Measurements from ENCODE around the gene ABTB2.

Gene ABTB2

GRCh38 chr11:34201129-34201528 is 156.7 kb downstream of the ABTB2 start:
- H3K27ac ChIP-seq (replicated peaks): no peak overlapping the region
- H3K4me3 ChIP-seq (replicated peaks; ENCODE audit: insufficient read depth, low read length): no peak overlapping the region
- no peak for TF ChIP-seq SPI1 (IDR thresholded peaks at IDR 0.05; ENCODE audit: borderline replicate concordance, low read depth)
- no peak for TF ChIP-seq CTCF (IDR thresholded peaks at IDR 0.05; ENCODE audit: insufficient read depth, low read length)
- no peak for TF ChIP-seq POLR2AphosphoS5 (IDR thresholded peaks at IDR 0.05; ENCODE audit: low read depth)
- no peak for TF ChIP-seq REST (IDR thresholded peaks at IDR 0.05; ENCODE audit: insufficient replicate concordance, low read depth)
- TF ChIP-seq GABPA (IDR thresholded peaks at IDR 0.05; ENCODE audit: low read depth): no peak
- no peak for DNase-seq (ENCODE audit: low read depth in 1 of 2, low spot score in 1 of 2)
- no peaks in the 10 kb centered on the region for H3K27me3 ChIP-seq (ENCODE audit: insufficient read depth, poor library complexity, severe bottlenecking)

- Histone ChIP-seq H3K27me3 (ENCODE audit: insufficient read depth, poor library complexity, severe bottlenecking) (no peaks in the 10 kb centered on the region), H3K4me3 (replicated peaks; ENCODE audit: insufficient read depth, low read length) (no peak overlapping the region), H3K27ac (replicated peaks) (no peak overlapping the region)
- TF ChIP-seq GABPA (IDR thresholded peaks at IDR 0.05; ENCODE audit: low read depth) (no peak), REST (IDR thresholded peaks at IDR 0.05; ENCODE audit: insufficient replicate concordance, low read depth) (no peak), SPI1 (IDR thresholded peaks at IDR 0.05; ENCODE audit: borderline replicate concordance, low read depth) (no peak), POLR2AphosphoS5 (IDR thresholded peaks at IDR 0.05; ENCODE audit: low read depth) (no peak), CTCF (IDR thresholded peaks at IDR 0.05; ENCODE audit: insufficient read depth, low read length) (no peak)
- no peak for DNase-seq (ENCODE audit: low read depth in 1 of 2, low spot score in 1 of 2)
Observed at GRCh38 chr11:34199525-34199924, 158.3 kb downstream of the ABTB2 start.

- no peak for DNase-seq (ENCODE audit: low read depth in 1 of 2, low spot score in 1 of 2)
- Histone ChIP-seq H3K4me3 (replicated peaks; ENCODE audit: insufficient read depth, low read length) (no peak overlapping the region), H3K27me3 (ENCODE audit: insufficient read depth, poor library complexity, severe bottlenecking) (no peaks in the 10 kb centered on the region), H3K27ac (replicated peaks) (no peak overlapping the region)
- TF ChIP-seq REST (IDR thresholded peaks at IDR 0.05; ENCODE audit: insufficient replicate concordance, low read depth) (no peak), CTCF (IDR thresholded peaks at IDR 0.05; ENCODE audit: insufficient read depth, low read length) (no peak), GABPA (IDR thresholded peaks at IDR 0.05; ENCODE audit: low read depth) (no peak), SPI1 (IDR thresholded peaks at IDR 0.05; ENCODE audit: borderline replicate concordance, low read depth) (no peak), POLR2AphosphoS5 (IDR thresholded peaks at IDR 0.05; ENCODE audit: low read depth) (no peak)
Observed at GRCh38 chr11:34198523-34198922, 159.3 kb downstream of the ABTB2 start.
